GM19025 (cell line): ENCODE data around the gene TOR1AIP2.

ENCODE experiments used
- ATAC-seq: cut with Tn5 transposase; IDR thresholded peaks from one replicate; pipeline ENCODE4 v1.9.1; 2021; ENCODE audit warnings: mild to moderate bottlenecking, low read depth, moderate library complexity; ENCODE audit not compliant: unreplicated experiment

Gene TOR1AIP2

GRCh38 chr1:179826626-179827280, 50.9 kb downstream of the TOR1AIP2 start:
- no peak for ATAC-seq

- ATAC-seq: no peak
Observed at GRCh38 chr1:179825798-179826460, 51.7 kb downstream of the TOR1AIP2 start.

- ATAC-seq: no peak
Observed at GRCh38 chr1:179825206-179825605, 52.4 kb downstream of the TOR1AIP2 start.

- no peak for ATAC-seq
Observed at GRCh38 chr1:179824265-179824664, 53.3 kb downstream of the TOR1AIP2 start.

GRCh38 chr1:179823693-179824092, 53.9 kb downstream of the TOR1AIP2 start:
- ATAC-seq: no peak

GRCh38 chr1:179822065-179822464, 55.5 kb downstream of the TOR1AIP2 start:
- ATAC-seq: no peak

DNA sequence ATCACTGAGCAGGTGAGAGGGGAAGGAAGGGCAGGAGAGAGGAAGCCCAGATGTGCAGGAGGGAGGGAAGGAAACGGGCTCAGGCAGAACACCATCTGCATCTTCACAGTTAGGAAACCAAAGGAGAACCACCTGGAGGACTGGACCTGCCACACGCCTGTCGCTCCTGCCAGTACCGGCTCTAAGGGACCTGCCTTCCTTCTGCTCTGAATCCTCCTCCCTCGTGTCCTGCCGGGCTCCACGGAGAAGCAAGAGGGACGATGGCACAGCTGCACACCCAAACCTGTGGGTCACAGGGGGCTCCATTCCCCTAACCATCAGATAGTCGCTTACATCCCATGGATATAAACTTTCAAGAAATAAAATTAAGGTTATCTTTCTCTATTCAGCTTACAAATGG, 56.1 kb downstream of the TOR1AIP2 start:
- no peak for ATAC-seq

- no peak for ATAC-seq
Observed at GRCh38 chr1:179820226-179820970, 57.2 kb downstream of the TOR1AIP2 start.

DNA sequence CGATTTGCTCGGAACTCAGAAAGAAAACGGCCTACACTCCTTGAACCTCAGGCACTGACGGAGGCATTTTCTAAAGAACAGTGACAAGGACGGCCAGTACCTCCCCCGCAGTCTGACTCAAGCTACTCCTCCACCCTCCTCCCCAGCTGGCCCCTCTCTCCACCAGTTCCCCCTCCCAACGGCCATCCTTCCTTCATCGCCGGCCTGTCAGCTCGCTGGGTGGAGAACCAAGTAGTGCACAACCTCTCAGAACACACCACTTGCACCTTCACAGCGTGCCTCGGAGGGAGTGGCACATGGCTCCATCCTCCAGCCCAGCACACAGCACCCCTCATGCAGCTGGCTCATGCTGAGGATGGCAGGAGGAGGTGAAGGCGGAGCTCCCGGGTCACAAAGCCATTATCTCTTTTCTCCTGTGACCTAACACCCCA, 58.8 kb downstream of the TOR1AIP2 start:
- ATAC-seq: no peak

DNA sequence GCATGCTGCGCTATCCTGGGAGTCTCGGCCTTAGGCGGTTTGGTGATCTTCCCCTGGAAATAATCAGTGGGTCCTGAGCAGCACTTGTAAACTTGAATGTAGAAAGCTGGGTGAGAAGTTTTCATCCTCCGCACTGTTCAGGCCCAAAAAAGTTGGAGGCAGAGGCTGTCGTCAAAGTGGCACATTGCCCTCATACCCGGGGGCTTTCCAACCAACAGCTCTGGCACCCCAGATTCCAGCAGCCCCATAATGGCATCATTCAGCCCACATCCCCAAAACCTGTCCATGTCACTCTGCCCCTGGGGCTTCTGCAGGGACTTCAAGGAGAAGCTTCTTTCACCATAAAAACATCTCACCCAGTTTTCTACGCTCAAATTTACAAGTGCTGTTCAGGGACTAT, 59.3 kb downstream of the TOR1AIP2 start:
- ATAC-seq: no peak

GRCh38 chr1:179817789-179818188, 59.8 kb downstream of the TOR1AIP2 start:
- ATAC-seq: no peak

DNA sequence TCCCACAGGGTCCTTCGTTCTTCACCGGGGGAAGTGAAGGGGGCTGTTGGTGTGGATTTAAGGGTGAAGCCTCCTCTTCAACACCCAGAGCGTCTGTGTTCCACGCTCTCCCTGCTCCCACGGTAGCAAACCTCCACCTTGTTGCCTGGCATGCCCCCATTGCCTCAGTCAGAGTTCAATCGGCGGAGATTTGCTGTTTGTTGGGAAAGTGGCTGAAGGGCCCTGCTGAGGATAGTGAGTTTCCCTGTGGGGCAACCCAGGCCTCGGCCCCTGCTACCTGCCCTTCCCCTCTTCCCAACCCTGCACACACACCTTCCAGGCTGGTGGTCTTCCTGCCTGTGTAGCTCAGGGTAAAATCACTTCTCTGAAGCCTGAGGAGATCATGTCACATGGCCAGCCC, 60.5 kb downstream of the TOR1AIP2 start:
- no peak for ATAC-seq

- no peak for ATAC-seq
Observed at GRCh38 chr1:179816196-179816960, 61.2 kb downstream of the TOR1AIP2 start.

DNA sequence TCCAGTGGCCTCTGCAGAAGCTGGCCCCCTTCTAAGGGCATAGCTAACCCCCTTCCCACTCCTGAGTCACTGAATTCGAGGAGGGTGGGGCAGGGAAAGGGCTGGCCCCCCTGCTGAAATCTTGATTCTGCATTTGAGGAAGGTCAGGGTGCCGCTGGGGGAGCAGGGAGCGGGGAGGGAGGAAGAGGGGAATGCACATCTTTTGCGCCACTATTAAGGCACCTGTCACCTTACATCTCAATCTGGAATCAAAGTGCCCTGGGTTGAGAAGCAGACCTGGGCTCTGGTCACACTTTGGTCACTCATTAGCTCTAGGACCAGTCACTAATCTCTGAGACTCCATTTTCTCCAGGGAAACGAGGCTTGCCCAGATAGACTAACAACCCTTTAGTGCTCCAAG, 62.0 kb downstream of the TOR1AIP2 start:
- ATAC-seq: no peak

DNA sequence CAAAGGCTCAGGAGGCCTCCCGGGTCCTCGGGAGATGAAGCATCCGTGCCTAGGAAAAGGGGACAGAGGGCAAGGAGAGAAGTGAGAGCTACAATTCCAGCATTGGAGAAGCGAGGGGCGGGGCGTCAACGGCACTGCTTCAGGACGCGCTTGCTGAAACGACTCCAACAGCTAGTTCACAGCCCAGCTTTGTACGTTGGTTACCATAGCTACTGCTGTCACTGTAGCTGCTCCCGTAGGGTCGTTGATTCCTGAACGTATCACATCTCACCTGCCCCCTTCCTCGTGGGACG, 63.1 kb downstream of the TOR1AIP2 start:
- ATAC-seq: peak; percentile 22

- no peak for ATAC-seq
Observed at GRCh38 chr1:179813626-179814545, 63.7 kb downstream of the TOR1AIP2 start.

- ATAC-seq: no peak
Observed at GRCh38 chr1:179812501-179813292, 64.9 kb downstream of the TOR1AIP2 start.

- no peak for ATAC-seq
Observed at GRCh38 chr1:179810367-179810715, 67.3 kb downstream of the TOR1AIP2 start.
